Keratinocyte (primary cell): ENCODE results near the gene DNAJA3.

Source experiments
- CTCF ChIP-seq, 3 experiments: IDR thresholded peaks in 1 of 3; conservative IDR thresholded peaks in 1 of 3; optimal IDR thresholded peaks in 1 of 3; 2 replicates in 2 of 3; 3 replicates in 1 of 3; pipeline versions ENCODE3 to v1.5.1; 2011; ENCODE audit warnings: low read length in 3 of 3, mild to moderate bottlenecking in 3 of 3, moderate library complexity in 2 of 3, control low read depth in 1 of 3, inconsistent platforms in 1 of 3; ENCODE audit not compliant: insufficient read depth in 2 of 3; ENCODE audit errors: extremely low read depth in 1 of 3
- EZH2 ChIP-seq: IDR thresholded peaks from one replicate; pipeline ENCODE4 v1.6.1; 2012; ENCODE audit warnings: inconsistent platforms, mild to moderate bottlenecking, low read length, moderate library complexity

DNA sequence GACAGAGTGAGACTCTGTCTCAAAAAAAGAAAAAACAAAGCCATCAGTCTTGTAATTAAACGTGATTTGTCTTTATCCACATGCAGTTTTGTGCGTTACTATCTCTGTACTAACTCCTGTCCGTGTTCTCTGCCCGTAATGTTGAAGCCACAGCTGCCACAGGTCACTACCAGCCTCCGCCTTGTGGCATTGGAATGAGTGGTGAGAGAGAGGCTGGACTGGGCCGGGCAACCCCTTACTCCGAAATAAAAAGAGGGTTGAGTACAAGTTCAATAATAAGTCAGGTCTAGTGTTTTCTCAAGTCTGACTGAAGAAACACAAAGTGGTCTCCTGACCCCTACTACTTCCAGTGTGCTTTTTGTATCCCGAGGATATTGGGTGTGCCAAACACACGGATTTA is 5.4 kb downstream of the DNAJA3 start:
- TF ChIP-seq CTCF (optimal IDR thresholded peaks at IDR 0.05 in 1 of 3, IDR thresholded peaks at IDR 0.05 in 1 of 3, conservative IDR thresholded peaks at IDR 0.05 in 1 of 3; ENCODE audit: extremely low read depth in 1 of 3, insufficient read depth in 2 of 3, low read length in 3 of 3), result no peak
- no peak for TF ChIP-seq EZH2
